AG04449 (cell line): ENCODE measurements around the gene LUC7L3.
"Not testable (repeated sequence)": the region's sequence is repeated elsewhere in the genome, so short reads cannot be mapped to it uniquely, and the experiment has no call there.

ENCODE experiments used
- CTCF ChIA-PET: fragments of 350-600 bp; formaldehyde crosslinking; extraction: SDS; loops from one replicate; lab custom pipeline; 2021; ENCODE audit warnings: antibody characterized with exemption; lab: Yijun Ruan, JAX
- POLR2A ChIA-PET: fragments of 400-600, 350-600 bp; formaldehyde crosslinking; extraction: SDS; loops from one replicate; lab custom pipeline; 2020; ENCODE audit warnings: antibody characterized with exemption, inconsistent platforms; lab: Yijun Ruan, JAX
- DNase-seq: peaks from one replicate; pipeline ENCODE4 v3.0.0-alpha.2; 2010; ENCODE audit warnings: low read depth, low spot score
- H3K4me3 ChIP-seq: 2 replicates; pipeline ENCODE4 v1.5.1; 2011; ENCODE audit warnings: low read depth, mild to moderate bottlenecking, control low read depth, low read length
- TF ChIP-seq, protein P1 (sequence below): IDR thresholded peaks from one replicate; pipeline ENCODE4 v1.5.1; 2011; ENCODE audit warnings: mild to moderate bottlenecking, moderate library complexity, low read length, control low read depth, inconsistent platforms; ENCODE audit not compliant: insufficient read depth; ENCODE audit errors: missing control alignments

The LUC7L3 gene

GRCh38 chr17:50803676-50804075, 84.3 kb downstream of the LUC7L3 start:
- TF ChIP-seq, protein P1, sequence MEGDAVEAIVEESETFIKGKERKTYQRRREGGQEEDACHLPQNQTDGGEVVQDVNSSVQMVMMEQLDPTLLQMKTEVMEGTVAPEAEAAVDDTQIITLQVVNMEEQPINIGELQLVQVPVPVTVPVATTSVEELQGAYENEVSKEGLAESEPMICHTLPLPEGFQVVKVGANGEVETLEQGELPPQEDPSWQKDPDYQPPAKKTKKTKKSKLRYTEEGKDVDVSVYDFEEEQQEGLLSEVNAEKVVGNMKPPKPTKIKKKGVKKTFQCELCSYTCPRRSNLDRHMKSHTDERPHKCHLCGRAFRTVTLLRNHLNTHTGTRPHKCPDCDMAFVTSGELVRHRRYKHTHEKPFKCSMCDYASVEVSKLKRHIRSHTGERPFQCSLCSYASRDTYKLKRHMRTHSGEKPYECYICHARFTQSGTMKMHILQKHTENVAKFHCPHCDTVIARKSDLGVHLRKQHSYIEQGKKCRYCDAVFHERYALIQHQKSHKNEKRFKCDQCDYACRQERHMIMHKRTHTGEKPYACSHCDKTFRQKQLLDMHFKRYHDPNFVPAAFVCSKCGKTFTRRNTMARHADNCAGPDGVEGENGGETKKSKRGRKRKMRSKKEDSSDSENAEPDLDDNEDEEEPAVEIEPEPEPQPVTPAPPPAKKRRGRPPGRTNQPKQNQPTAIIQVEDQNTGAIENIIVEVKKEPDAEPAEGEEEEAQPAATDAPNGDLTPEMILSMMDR = no peak
- H3K4me3 ChIP-seq = no peak overlapping the region
- CTCF ChIA-PET = interaction anchor here (1.3 to 10.5 kb wide), 4 partner anchors 13 to 49 kb away, joined by 4 to 81 read pairs (median 17); no protein-coding TSS in a partner anchor
- POLR2A ChIA-PET = no interaction called here
- no peak for DNase-seq

- POLR2A ChIA-PET, DNase-seq, H3K4me3 ChIP-seq: not testable (repeated sequence)
- CTCF ChIA-PET = interaction anchor here (4.4 kb wide), 1 partner anchor 12 kb away, joined by 26 read pairs; no protein-coding TSS in a partner anchor
Measured at GRCh38 chr17:50804749-50805475, 85.5 kb downstream of the LUC7L3 start.

DNA sequence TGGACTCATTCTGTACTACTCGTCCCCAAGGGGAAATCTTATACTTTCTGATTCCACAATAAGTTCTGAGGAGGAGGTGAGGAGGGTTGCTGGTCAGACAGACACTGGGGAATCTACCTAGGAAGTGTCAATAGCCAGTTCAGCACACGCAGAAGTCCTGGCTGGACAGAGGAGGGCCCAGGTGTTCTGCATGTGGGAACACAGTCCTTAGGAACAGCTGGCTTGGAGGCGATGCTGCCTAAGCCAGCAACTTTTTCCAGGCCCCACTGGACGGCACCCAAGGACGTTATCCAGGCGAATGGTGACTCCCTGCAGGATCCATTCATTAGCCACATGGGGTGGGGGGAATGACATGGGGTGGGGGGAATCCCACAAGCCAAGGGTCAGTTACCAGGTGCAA, 86.1 kb downstream of the LUC7L3 start:
- DNase-seq = no peak
- ChIA-PET CTCF (interaction anchor here (3.2 kb wide), 2 partner anchors 12 to 22 kb away, joined by 15 to 21 read pairs; no protein-coding TSS in a partner anchor), POLR2A (no interaction called here)
- H3K4me3 ChIP-seq = no peak overlapping the region
- TF ChIP-seq, protein P1 = no peak
